ENCODE measurements around the gene CBL.

GRCh38 chr11:119282495-119282894, 76.4 kb downstream of the CBL start:
- TF ChIP-seq POLR2A (IDR thresholded peaks at IDR 0.05) (no peak), CTCF (IDR thresholded peaks at IDR 0.05) (no peak)
